ENCODE data around the gene CAMK2D.

DNA sequence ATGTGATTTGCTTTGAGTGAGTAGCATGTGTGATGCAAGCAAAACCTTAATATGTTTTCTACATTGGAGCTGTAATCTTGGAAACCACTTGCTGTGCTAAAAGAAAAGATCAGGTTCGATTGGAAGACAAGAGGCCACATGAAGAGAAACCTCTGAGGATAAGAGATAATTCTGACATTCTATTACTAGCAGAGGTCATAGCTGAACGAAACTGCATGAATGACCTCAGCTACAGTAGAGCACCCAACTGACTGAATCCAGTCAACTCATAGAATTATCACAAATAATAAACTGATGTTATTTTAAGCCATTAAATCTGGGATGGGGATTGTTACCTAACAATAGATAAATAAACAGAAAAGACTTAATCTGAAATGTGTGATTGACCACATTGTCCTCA, 147.1 kb downstream of the CAMK2D start:
- no peak for TF ChIP-seq CTCF (conservative IDR thresholded peaks at IDR 0.05; ENCODE audit: low read length)
- TF ChIP-seq EZH2phosphoT487 (IDR thresholded peaks at IDR 0.05; ENCODE audit: borderline replicate concordance, low read depth, low read length) = no peak

Measured in OCI-LY7 (cell line).